K562 (cell line): ENCODE results near the gene POC1B.

ENCODE experiments used
- CTCF ChIP-seq, 3 experiments: IDR thresholded peaks in 2 of 3; conservative IDR thresholded peaks in 1 of 3; 2 replicates each; pipeline ENCODE4 v1.5.1; 2011 to 2012; ENCODE audit warnings: low read length in 3 of 3, mild to moderate bottlenecking in 3 of 3, control low read depth in 2 of 3, improper control_type of control experiment in 1 of 3, inconsistent platforms in 1 of 3, low read depth in 1 of 3, mixed read lengths in 1 of 3, moderate library complexity in 1 of 3; ENCODE audit not compliant: insufficient read depth in 2 of 3
- E2F4 ChIP-seq: sonication (generic); formaldehyde crosslinking; IDR thresholded peaks from 2 replicates; pipeline ENCODE4 v1.8.0; 2022; ENCODE audit warnings: mild to moderate bottlenecking, low read depth, missing genetic modification reagents
- HCFC1 ChIP-seq: IDR thresholded peaks from 2 replicates; pipeline ENCODE4 v1.6.1; 2012; ENCODE audit warnings: low read depth, low read length, improper control_type of control experiment
- HDAC3 ChIP-seq: fragments of 450-650 bp; IDR thresholded peaks from 2 replicates; pipeline ENCODE4 v1.6.1; 2018; ENCODE audit warnings: borderline replicate concordance, mild to moderate bottlenecking, moderate library complexity; ENCODE audit not compliant: partially characterized antibody
- MAFK ChIP-seq: IDR thresholded peaks from 2 replicates; pipeline ENCODE4 v1.6.1; 2011; ENCODE audit warnings: low read length, improper control_type of control experiment
- MTA2 ChIP-seq: fragments of 450-650 bp; IDR thresholded peaks from 2 replicates; pipeline ENCODE4 v1.6.1; 2016; ENCODE audit warnings: low read depth
- MTF1 ChIP-seq: fragments of 250-450 bp; sonication (Bioruptor Pico); IDR thresholded peaks from 2 replicates; pipeline ENCODE4 v1.9.0; 2021; ENCODE audit warnings: moderate library complexity, mild to moderate bottlenecking, inconsistent platforms, borderline replicate concordance
- MYC ChIP-seq, 2 experiments: fragments of 250-450 bp in 1 of 2; sonication (Bioruptor Pico) in 1 of 2; IDR thresholded peaks; 2 replicates each; pipeline versions ENCODE4 v1.5.1 to v1.6.1; 2012 to 2021; ENCODE audit warnings: low read depth in 2 of 2, borderline replicate concordance in 1 of 2, improper control_type of control experiment in 1 of 2, low read length in 1 of 2, mild to moderate bottlenecking in 1 of 2, moderate library complexity in 1 of 2
- PYGO2 ChIP-seq: fragments of 450-650 bp; IDR thresholded peaks from 2 replicates; pipeline ENCODE4 v1.6.1; 2016; ENCODE audit warnings: mild to moderate bottlenecking, missing genetic modification characterization, moderate library complexity, missing compliant biosample characterization
- TBP ChIP-seq: optimal IDR thresholded peaks from 2 replicates; pipeline ENCODE3; 2011; ENCODE audit warnings: low read depth, low read length, improper control_type of control experiment
- ZNF282 ChIP-seq: sonication (generic); formaldehyde crosslinking; IDR thresholded peaks from 2 replicates; pipeline ENCODE4 v1.8.1; 2023; ENCODE audit warnings: missing genetic modification reagents
- ZSCAN29 ChIP-seq: fragments of 450-650 bp; IDR thresholded peaks from 2 replicates; pipeline ENCODE4 v1.6.1; 2017
- TF ChIP-seq, protein P1 (sequence below): fragments of 250-450 bp; sonication (Bioruptor Pico); IDR thresholded peaks from 2 replicates; pipeline ENCODE4 v1.4.0; 2020; ENCODE audit warnings: mild to moderate bottlenecking

DNA sequence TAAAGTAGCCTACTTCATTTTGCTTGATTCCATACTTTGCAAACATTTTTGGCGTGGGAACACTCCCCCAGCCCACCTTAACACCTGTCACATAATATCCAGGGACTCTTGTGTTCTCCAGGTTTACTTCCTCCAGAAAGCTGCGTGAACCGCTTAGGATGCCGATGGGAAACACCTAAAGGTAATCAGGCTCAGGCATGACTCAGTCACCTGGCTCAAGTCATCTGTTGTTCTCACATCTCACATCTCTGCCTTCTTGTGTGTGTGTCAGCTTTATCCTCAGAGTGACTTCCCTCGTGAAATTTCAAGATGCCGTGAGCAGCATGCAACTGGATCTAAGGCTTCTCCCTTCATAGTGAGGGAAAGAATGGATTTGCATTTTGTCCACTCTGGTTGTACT lies 125.4 kb downstream of the POC1B start:
- no peak for TF ChIP-seq CTCF (IDR thresholded peaks at IDR 0.05 in 2 of 3, conservative IDR thresholded peaks at IDR 0.05 in 1 of 3; ENCODE audit: insufficient read depth in 2 of 3, low read depth in 1 of 3, low read length in 3 of 3)
- no peak for TF ChIP-seq TBP
- no peak for TF ChIP-seq MYC (IDR thresholded peaks at IDR 0.05; ENCODE audit: low read depth, low read length)
- TF ChIP-seq MYC (CRISPR knock-in tag; IDR thresholded peaks at IDR 0.05; ENCODE audit: borderline replicate concordance, low read depth) = no peak
- no peak for TF ChIP-seq MTA2
- TF ChIP-seq MAFK = no peak
- TF ChIP-seq, protein P1, sequence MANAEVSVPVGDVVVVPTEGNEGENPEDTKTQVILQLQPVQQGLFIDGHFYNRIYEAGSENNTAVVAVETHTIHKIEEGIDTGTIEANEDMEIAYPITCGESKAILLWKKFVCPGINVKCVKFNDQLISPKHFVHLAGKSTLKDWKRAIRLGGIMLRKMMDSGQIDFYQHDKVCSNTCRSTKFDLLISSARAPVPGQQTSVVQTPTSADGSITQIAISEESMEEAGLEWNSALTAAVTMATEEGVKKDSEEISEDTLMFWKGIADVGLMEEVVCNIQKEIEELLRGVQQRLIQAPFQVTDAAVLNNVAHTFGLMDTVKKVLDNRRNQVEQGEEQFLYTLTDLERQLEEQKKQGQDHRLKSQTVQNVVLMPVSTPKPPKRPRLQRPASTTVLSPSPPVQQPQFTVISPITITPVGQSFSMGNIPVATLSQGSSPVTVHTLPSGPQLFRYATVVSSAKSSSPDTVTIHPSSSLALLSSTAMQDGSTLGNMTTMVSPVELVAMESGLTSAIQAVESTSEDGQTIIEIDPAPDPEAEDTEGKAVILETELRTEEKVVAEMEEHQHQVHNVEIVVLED (CRISPR knock-in tag) = no peak
- TF ChIP-seq ZSCAN29 = no peak
- TF ChIP-seq PYGO2 (tag) = no peak
- no peak for TF ChIP-seq HDAC3
- no peak for TF ChIP-seq E2F4 (CRISPR knock-in tag)
- TF ChIP-seq MTF1 (CRISPR knock-in tag) = no peak
- no peak for TF ChIP-seq ZNF282
- TF ChIP-seq HCFC1 = no peak
